H1 (cell line): ENCODE data around the gene CHTF8. TPM values are rescaled to one million over a fixed set of nuclear protein-coding genes. Genes with fewer than 3 reads are reported as not detected.

Source experiments
- TAF1 ChIP-seq: IDR thresholded peaks from 2 replicates; pipeline ENCODE4 v1.6.1; 2011; ENCODE audit warnings: mild to moderate bottlenecking, low read depth, low read length
- polyA plus RNA-seq, 7 experiments: library from polyadenylated mRNA; depleted of rRNA in 3 of 7; stranded (reverse) in 5 of 7; unstranded in 2 of 7; fragments of >200 nt in 5 of 7; fragments of 200-250 nt in 2 of 7; gene quantifications; 1 replicate in 5 of 7; 2 replicates in 1 of 7; 4 replicates in 1 of 7; pipeline versions ENCODE4 v1.2.1 to v1.2.3, GENCODE V29; 2011 to 2013; ENCODE audit warnings: missing spikeins in 2 of 7, mixed read lengths in 2 of 7
- total RNA-seq: library from RNA; stranded (reverse); fragmentation: NEBNext Ultra II Directional; extraction: Animal tissue kit (Norgen Biotek cat#: 25700); gene quantifications from 2 replicates; pipeline ENCODE4 v1.2.1, GENCODE V29; 2021
- TF ChIP-seq, protein P1 (sequence below): fragments of 300-600 bp; sonication (generic); IDR thresholded peaks from 2 replicates; pipeline ENCODE4 v1.7.1; 2012; ENCODE audit warnings: low read length, moderate library complexity, mild to moderate bottlenecking, inconsistent platforms; ENCODE audit not compliant: insufficient replicate concordance

Gene CHTF8
- total and polyA plus RNA-seq, 2 of the 8 experiments (the other 6 are each of a cell fraction or from before 2014, with no cell fraction given): 114 to 138 TPM

DNA sequence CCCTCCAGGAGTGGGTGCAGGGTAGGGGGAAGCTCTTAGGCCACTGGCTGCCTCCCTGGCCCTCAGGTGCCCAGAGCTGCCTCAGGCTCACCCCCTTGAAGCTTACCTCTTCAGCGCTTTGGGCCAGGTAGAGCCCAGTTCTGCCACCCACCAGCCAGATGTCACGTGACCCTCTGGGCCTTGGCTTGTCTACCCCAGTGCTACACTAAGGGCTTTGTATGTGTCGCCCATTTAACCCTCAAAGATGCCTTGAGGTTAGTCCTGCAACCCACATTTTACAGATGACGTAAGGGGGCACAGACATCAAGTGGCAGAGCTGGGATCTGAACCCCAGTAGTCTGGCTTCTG, 23.5 kb downstream of the CHTF8 start (continued):
- TF ChIP-seq, protein P1, sequence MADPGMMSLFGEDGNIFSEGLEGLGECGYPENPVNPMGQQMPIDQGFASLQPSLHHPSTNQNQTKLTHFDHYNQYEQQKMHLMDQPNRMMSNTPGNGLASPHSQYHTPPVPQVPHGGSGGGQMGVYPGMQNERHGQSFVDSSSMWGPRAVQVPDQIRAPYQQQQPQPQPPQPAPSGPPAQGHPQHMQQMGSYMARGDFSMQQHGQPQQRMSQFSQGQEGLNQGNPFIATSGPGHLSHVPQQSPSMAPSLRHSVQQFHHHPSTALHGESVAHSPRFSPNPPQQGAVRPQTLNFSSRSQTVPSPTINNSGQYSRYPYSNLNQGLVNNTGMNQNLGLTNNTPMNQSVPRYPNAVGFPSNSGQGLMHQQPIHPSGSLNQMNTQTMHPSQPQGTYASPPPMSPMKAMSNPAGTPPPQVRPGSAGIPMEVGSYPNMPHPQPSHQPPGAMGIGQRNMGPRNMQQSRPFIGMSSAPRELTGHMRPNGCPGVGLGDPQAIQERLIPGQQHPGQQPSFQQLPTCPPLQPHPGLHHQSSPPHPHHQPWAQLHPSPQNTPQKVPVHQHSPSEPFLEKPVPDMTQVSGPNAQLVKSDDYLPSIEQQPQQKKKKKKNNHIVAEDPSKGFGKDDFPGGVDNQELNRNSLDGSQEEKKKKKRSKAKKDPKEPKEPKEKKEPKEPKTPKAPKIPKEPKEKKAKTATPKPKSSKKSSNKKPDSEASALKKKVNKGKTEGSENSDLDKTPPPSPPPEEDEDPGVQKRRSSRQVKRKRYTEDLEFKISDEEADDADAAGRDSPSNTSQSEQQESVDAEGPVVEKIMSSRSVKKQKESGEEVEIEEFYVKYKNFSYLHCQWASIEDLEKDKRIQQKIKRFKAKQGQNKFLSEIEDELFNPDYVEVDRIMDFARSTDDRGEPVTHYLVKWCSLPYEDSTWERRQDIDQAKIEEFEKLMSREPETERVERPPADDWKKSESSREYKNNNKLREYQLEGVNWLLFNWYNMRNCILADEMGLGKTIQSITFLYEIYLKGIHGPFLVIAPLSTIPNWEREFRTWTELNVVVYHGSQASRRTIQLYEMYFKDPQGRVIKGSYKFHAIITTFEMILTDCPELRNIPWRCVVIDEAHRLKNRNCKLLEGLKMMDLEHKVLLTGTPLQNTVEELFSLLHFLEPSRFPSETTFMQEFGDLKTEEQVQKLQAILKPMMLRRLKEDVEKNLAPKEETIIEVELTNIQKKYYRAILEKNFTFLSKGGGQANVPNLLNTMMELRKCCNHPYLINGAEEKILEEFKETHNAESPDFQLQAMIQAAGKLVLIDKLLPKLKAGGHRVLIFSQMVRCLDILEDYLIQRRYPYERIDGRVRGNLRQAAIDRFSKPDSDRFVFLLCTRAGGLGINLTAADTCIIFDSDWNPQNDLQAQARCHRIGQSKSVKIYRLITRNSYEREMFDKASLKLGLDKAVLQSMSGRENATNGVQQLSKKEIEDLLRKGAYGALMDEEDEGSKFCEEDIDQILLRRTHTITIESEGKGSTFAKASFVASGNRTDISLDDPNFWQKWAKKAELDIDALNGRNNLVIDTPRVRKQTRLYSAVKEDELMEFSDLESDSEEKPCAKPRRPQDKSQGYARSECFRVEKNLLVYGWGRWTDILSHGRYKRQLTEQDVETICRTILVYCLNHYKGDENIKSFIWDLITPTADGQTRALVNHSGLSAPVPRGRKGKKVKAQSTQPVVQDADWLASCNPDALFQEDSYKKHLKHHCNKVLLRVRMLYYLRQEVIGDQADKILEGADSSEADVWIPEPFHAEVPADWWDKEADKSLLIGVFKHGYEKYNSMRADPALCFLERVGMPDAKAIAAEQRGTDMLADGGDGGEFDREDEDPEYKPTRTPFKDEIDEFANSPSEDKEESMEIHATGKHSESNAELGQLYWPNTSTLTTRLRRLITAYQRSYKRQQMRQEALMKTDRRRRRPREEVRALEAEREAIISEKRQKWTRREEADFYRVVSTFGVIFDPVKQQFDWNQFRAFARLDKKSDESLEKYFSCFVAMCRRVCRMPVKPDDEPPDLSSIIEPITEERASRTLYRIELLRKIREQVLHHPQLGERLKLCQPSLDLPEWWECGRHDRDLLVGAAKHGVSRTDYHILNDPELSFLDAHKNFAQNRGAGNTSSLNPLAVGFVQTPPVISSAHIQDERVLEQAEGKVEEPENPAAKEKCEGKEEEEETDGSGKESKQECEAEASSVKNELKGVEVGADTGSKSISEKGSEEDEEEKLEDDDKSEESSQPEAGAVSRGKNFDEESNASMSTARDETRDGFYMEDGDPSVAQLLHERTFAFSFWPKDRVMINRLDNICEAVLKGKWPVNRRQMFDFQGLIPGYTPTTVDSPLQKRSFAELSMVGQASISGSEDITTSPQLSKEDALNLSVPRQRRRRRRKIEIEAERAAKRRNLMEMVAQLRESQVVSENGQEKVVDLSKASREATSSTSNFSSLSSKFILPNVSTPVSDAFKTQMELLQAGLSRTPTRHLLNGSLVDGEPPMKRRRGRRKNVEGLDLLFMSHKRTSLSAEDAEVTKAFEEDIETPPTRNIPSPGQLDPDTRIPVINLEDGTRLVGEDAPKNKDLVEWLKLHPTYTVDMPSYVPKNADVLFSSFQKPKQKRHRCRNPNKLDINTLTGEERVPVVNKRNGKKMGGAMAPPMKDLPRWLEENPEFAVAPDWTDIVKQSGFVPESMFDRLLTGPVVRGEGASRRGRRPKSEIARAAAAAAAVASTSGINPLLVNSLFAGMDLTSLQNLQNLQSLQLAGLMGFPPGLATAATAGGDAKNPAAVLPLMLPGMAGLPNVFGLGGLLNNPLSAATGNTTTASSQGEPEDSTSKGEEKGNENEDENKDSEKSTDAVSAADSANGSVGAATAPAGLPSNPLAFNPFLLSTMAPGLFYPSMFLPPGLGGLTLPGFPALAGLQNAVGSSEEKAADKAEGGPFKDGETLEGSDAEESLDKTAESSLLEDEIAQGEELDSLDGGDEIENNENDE: no peak
- no peak for TF ChIP-seq TAF1
- TF ChIP-seq, all 59 proteins: peak for 0
